Stomach (tissue), 9 donors: Measurements from ENCODE around the gene FCHO2. TPM values are rescaled to one million over a fixed set of nuclear protein-coding genes. Genes with fewer than 3 reads are reported as not detected.

Experiments
- DNase-seq, 2 donors: peaks; one replicate each; pipeline versions ENCODE4 v3.0.0 to v3.0.0-alpha.2; 2013 to 2019
- H3K27ac ChIP-seq, 5 donors: fragments of 200-600 bp in 4 of 5; sonication (generic) in 4 of 5; one replicate each; pipeline ENCODE4 v1.5.1; 2013 to 2019; ENCODE audit warnings: mild to moderate bottlenecking in 1 of 5, moderate library complexity in 1 of 5
- H3K27me3 ChIP-seq, 3 donors: fragments of 200-600 bp; sonication (generic); one replicate each; pipeline ENCODE4 v1.5.1; 2017 to 2019; ENCODE audit warnings: mixed run types in 1 of 3
- H3K36me3 ChIP-seq, 4 donors: fragments of 200-600 bp; sonication (generic); 1 replicate in 3 of 4; 2 replicates in 1 of 4; pipeline ENCODE4 v1.5.1; 2016 to 2019
- H3K4me1 ChIP-seq, 4 donors: fragments of 200-600 bp; sonication (generic); one replicate each; pipeline ENCODE4 v1.5.1; 2016 to 2019
- H3K4me3 ChIP-seq, 4 donors: fragments of 200-600 bp; sonication (generic) in 3 of 4; one replicate each; pipeline ENCODE4 v1.5.1; 2016 to 2019; ENCODE audit warnings: mild to moderate bottlenecking in 1 of 4
- H3K9me3 ChIP-seq, 4 donors: fragments of 200-600 bp; sonication (generic); one replicate each; pipeline ENCODE4 v1.5.1; 2016 to 2019
- CTCF ChIP-seq, 7 experiments: fragments of 450-650 bp in 4 of 7; fragments of 200-600 bp in 3 of 7; sonication (generic) in 3 of 7; IDR thresholded peaks; one replicate each; pipeline ENCODE4 v1.5.1; 2016 to 2019; ENCODE audit warnings: antibody characterized with exemption in 7 of 7, control low read depth in 2 of 7, mild to moderate bottlenecking in 1 of 7
- EP300 ChIP-seq: sonication (generic); formaldehyde crosslinking; IDR thresholded peaks from one replicate; pipeline ENCODE4 v1.6.1; 2017; ENCODE audit warnings: antibody characterized with exemption
- POLR2A ChIP-seq, 4 donors: fragments of 450-650 bp; IDR thresholded peaks; one replicate each; pipeline ENCODE4 v1.6.1; 2016; ENCODE audit warnings: antibody characterized with exemption in 4 of 4, control low read depth in 2 of 4, mild to moderate bottlenecking in 1 of 4, moderate library complexity in 1 of 4
- POLR2AphosphoS5 ChIP-seq, 3 donors: sonication (generic); formaldehyde crosslinking; IDR thresholded peaks; one replicate each; pipeline ENCODE4 v1.6.1; 2016; ENCODE audit warnings: antibody characterized with exemption in 3 of 3
- WGBS, 5 donors: extraction: QIAGEN DNeasy Blood & Tissue Kit in 3 of 5; methylation state at CpG; one replicate each; pipeline versions ENCODE4 v1.1.5 to v1.1.7; 2013 to 2018; 5-methylcytosine and 5-hydroxymethylcytosine counted together
- intact Hi-C: fragments of 100-400 bp; cut with DNase I; formaldehyde crosslinking; loops from one replicate; pipeline ENCODE4 v1.15.1; 2023; ENCODE audit warnings: low total_unique reads
- polyA plus RNA-seq, 3 donors: library from polyadenylated mRNA; stranded (reverse); fragments of 200-250 nt; gene quantifications; one replicate each; pipeline ENCODE4 v1.2.3, GENCODE V29; 2013
- total RNA-seq, 5 donors: library from RNA; depleted of rRNA; stranded (reverse); fragments of >200 nt; gene quantifications; one replicate each; pipeline versions ENCODE4 v1.1.0 to v1.2.3, GENCODE V29; 2014 to 2016
- donor health status: healthy with polysubstance abuse.
- donor health status: Bipolar disorder and iron deficiency.
- donor health status: healthy.

FCHO2 gene
- total and polyA plus RNA-seq, 8 donors = 6.9 to 46.1 (median 13.8) TPM

- peaks cover 0 to 20% (median 7%) of the 10 kb centered on the region in 3 donors for H3K27me3 ChIP-seq
- 81 to 92% (median 86%) methylated on average over 2 of the region's 2 CpGs for WGBS, 5 donors
- no peak for DNase-seq
- TF ChIP-seq POLR2AphosphoS5 (IDR thresholded peaks at IDR 0.05) (no peak), POLR2A (IDR thresholded peaks at IDR 0.05) (no peak), EP300 (no peak), CTCF (IDR thresholded peaks at IDR 0.05) (no peak)
- H3K36me3 ChIP-seq = no peaks in the 10 kb centered on the region
- H3K4me3 ChIP-seq = no peak overlapping the region
- intact Hi-C loops = no loop called here
- H3K9me3 ChIP-seq = no peaks in the 10 kb centered on the region
- no peak overlapping the region for H3K27ac ChIP-seq
- H3K4me1 ChIP-seq = peaks cover 12 to 27% (median 20%) of the 10 kb centered on the region in 4 donors
Observed at GRCh38 chr5:73116506-73116905, 160.7 kb downstream of the FCHO2 start.

- Histone ChIP-seq H3K9me3 (no peaks in the 10 kb centered on the region), H3K36me3 (no peaks in the 10 kb centered on the region), H3K4me3 (no peak overlapping the region), H3K4me1 (peaks cover 12 to 28% (median 20%) of the 10 kb centered on the region in 4 donors), H3K27ac (peak overlapping the region in 2 of 5 donors; percentile 55 to 83), H3K27me3 (peaks cover 0 to 27% (median 7%) of the 10 kb centered on the region in 3 donors)
- DNase-seq = no peak
- intact Hi-C loops = no loop called here
- TF ChIP-seq POLR2A (IDR thresholded peaks at IDR 0.05) (no peak), EP300 (no peak), CTCF (IDR thresholded peaks at IDR 0.05) (no peak), POLR2AphosphoS5 (IDR thresholded peaks at IDR 0.05) (no peak)
- WGBS, 5 donors = 58 to 73% (median 60%) methylated on average over 3 of the region's 3 CpGs
Observed at GRCh38 chr5:73117088-73117740, 161.4 kb downstream of the FCHO2 start.

- no peaks in the 10 kb centered on the region for H3K9me3 ChIP-seq
- DNase-seq = peak; percentile 44 to 59
- H3K27me3 ChIP-seq = peaks cover 0 to 37% (median 11%) of the 10 kb centered on the region in 3 donors
- 38 to 66% (median 50%) methylated on average over 5 of the region's 5 CpGs for WGBS, 5 donors
- TF ChIP-seq EP300 (no peak), POLR2AphosphoS5 (IDR thresholded peaks at IDR 0.05) (peak in 2 of 3 donors; percentile 39 to 75)
- intact Hi-C loops = no loop called here
- H3K4me1 ChIP-seq = peaks cover 12 to 27% (median 22%) of the 10 kb centered on the region in 4 donors
- peak overlapping the region; percentile 77 to 84 (median 83) for H3K27ac ChIP-seq
- H3K36me3 ChIP-seq = no peaks in the 10 kb centered on the region
- H3K4me3 ChIP-seq = no peak overlapping the region
Observed at GRCh38 chr5:73118391-73118973, 162.6 kb downstream of the FCHO2 start.

GRCh38 chr5:73119451-73120157 is 163.8 kb downstream of the FCHO2 start:
- Histone ChIP-seq H3K9me3 (no peaks in the 10 kb centered on the region), H3K36me3 (no peaks in the 10 kb centered on the region), H3K27me3 (peaks cover 0 to 48% (median 11%) of the 10 kb centered on the region in 3 donors), H3K4me1 (peaks cover 12 to 27% (median 21%) of the 10 kb centered on the region in 4 donors), H3K27ac (peak overlapping the region; percentile 77 to 84 (median 83)), H3K4me3 (peak overlapping the region; percentile 41 to 58 (median 52))
- WGBS, 5 donors = 32 to 40% (median 38%) methylated on average over 28 to 40 of the region's 40 CpGs
- TF ChIP-seq POLR2AphosphoS5 (IDR thresholded peaks at IDR 0.05) (peak in 2 of 3 donors; percentile 13 to 59), EP300 (no peak)
- intact Hi-C loops = no loop called here
- peak; percentile 69 to 73 for DNase-seq
